K562 (cell line): ENCODE data around the gene MTA2. TPM values are rescaled to one million over a fixed set of nuclear protein-coding genes. Genes with fewer than 3 reads are reported as not detected.

Source experiments
- ADNP ChIP-seq: fragments of 200-800 bp; sonication (Bioruptor generic); IDR thresholded peaks from 2 replicates; pipeline ENCODE4 v1.6.1; 2016; ENCODE audit warnings: missing genetic modification characterization, missing compliant biosample characterization
- COPS2 ChIP-seq: fragments of 450-650 bp; conservative IDR thresholded peaks from 2 replicates; pipeline ENCODE4 v1.6.1; 2016; ENCODE audit warnings: mild to moderate bottlenecking, moderate library complexity
- CXXC5 ChIP-seq: fragments of 250-450 bp; sonication (Bioruptor Pico); IDR thresholded peaks from 2 replicates; pipeline ENCODE4 v1.8.0; 2022; ENCODE audit warnings: inconsistent platforms, mild to moderate bottlenecking, moderate library complexity
- DACH1 ChIP-seq: fragments of 450-650 bp; IDR thresholded peaks from 2 replicates; pipeline ENCODE4 v1.6.1; 2018; ENCODE audit not compliant: partially characterized antibody
- FOXJ2 ChIP-seq: fragments of 200-800 bp; sonication (Bioruptor generic); IDR thresholded peaks from 2 replicates; pipeline ENCODE4 v1.6.1; 2016; ENCODE audit warnings: missing genetic modification characterization, missing compliant biosample characterization
- FOXJ3 ChIP-seq: sonication (generic); formaldehyde crosslinking; IDR thresholded peaks from 2 replicates; pipeline ENCODE4 v1.4.0; 2020; ENCODE audit warnings: mild to moderate bottlenecking, missing genetic modification reagents
- KDM4B ChIP-seq, 2 experiments: fragments of 450-650 bp in 1 of 2; sonication (generic) in 1 of 2; IDR thresholded peaks; 2 replicates each; pipeline ENCODE4 v1.6.1; 2016 to 2017; ENCODE audit warnings: borderline replicate concordance in 2 of 2, antibody characterized with exemption in 1 of 2, low read depth in 1 of 2, mild to moderate bottlenecking in 1 of 2
- MED1 ChIP-seq: sonication (generic); formaldehyde crosslinking; IDR thresholded peaks from 2 replicates; pipeline ENCODE4 v1.8.1; 2023; ENCODE audit warnings: missing genetic modification reagents, borderline replicate concordance
- RAD51 ChIP-seq: fragments of 450-650 bp; IDR thresholded peaks from 2 replicates; pipeline ENCODE4 v1.7.1; 2016; ENCODE audit warnings: low read depth, mild to moderate bottlenecking, borderline replicate concordance
- RFX1 ChIP-seq: fragments of 450-650 bp; IDR thresholded peaks from 2 replicates; pipeline ENCODE4 v1.6.1; 2016; ENCODE audit warnings: mild to moderate bottlenecking, moderate library complexity
- SMARCA4 ChIP-seq: fragments of 450-650 bp; IDR thresholded peaks from 2 replicates; pipeline ENCODE4 v1.6.1; 2016
- ZFPM2 ChIP-seq: fragments of 250-450 bp; sonication (Bioruptor Pico); IDR thresholded peaks from 2 replicates; pipeline ENCODE4 v1.5.1; 2022; ENCODE audit warnings: mild to moderate bottlenecking
- ZNF239 ChIP-seq: fragments of 250-450 bp; sonication (Bioruptor Pico); IDR thresholded peaks from 2 replicates; pipeline ENCODE4 v1.4.0; 2020; ENCODE audit warnings: mild to moderate bottlenecking
- ZNF668 ChIP-seq: fragments of 250-450 bp; sonication (Bioruptor Pico); IDR thresholded peaks from 2 replicates; pipeline ENCODE4 v1.8.0; 2022; ENCODE audit warnings: mild to moderate bottlenecking, inconsistent platforms
- ZNF717 ChIP-seq: fragments of 250-450 bp; sonication (Bioruptor Pico); IDR thresholded peaks from 2 replicates; pipeline ENCODE4 v1.5.0; 2021
- polyA plus RNA-seq, 8 experiments: library from polyadenylated mRNA; depleted of rRNA in 4 of 8; stranded (reverse) in 5 of 8; unstranded in 3 of 8; fragments of >200 nt; fragmentation: Nextera tagmentation in 2 of 8; fragmentation: Illumina TruSeq in 1 of 8; extraction: Ambion mirVana in 2 of 8; extraction: Trizol in 1 of 8; gene quantifications; 2 replicates each; pipeline versions ENCODE4 v1.2.1 to v1.2.3, GENCODE V29; 2011 to 2014; ENCODE audit warnings: inconsistent platforms in 1 of 8, missing spikeins in 1 of 8
- total RNA-seq, 7 experiments: library from RNA; depleted of rRNA in 6 of 7; stranded (reverse); fragments of >200 nt in 6 of 7; fragmentation: Illumina TruSeq in 2 of 7; extraction: Trizol in 2 of 7; gene quantifications; 2 replicates each; pipeline versions ENCODE4 v1.2.1 to v1.2.3, GENCODE V29; 2011 to 2021; ENCODE audit warnings: low replicate concordance in 1 of 7
- TF ChIP-seq, protein P1 (sequence below): sonication (generic); formaldehyde crosslinking; IDR thresholded peaks from 2 replicates; pipeline ENCODE4 v1.8.0; 2022; ENCODE audit warnings: mild to moderate bottlenecking, low read depth, missing genetic modification reagents
- TF ChIP-seq, protein P2 (sequence below): sonication (generic); formaldehyde crosslinking; IDR thresholded peaks from 2 replicates; pipeline ENCODE4 v1.8.0; 2022; ENCODE audit warnings: mild to moderate bottlenecking, missing genetic modification reagents, borderline replicate concordance
- TF ChIP-seq, protein P3 (sequence below): sonication (generic); formaldehyde crosslinking; IDR thresholded peaks from 2 replicates; pipeline ENCODE4 v1.4.0; 2020; ENCODE audit warnings: mild to moderate bottlenecking, missing genetic modification reagents
- TF ChIP-seq, protein P4 (sequence below): fragments of 450-650 bp; IDR thresholded peaks from 2 replicates; pipeline ENCODE4 v1.6.1; 2014; ENCODE audit warnings: low read depth, mild to moderate bottlenecking, moderate library complexity, borderline replicate concordance
- TF ChIP-seq, protein P5 (sequence below): fragments of 250-450 bp; sonication (Bioruptor Pico); IDR thresholded peaks from 2 replicates; pipeline ENCODE4 v1.8.0; 2021; ENCODE audit warnings: moderate library complexity, mild to moderate bottlenecking, inconsistent platforms

The MTA2 gene
- total and polyA plus RNA-seq, 9 of the 15 experiments (the other 6 are each of a cell fraction or from before 2014, with no cell fraction given), result 6.2 to 220 (median 172) TPM

DNA sequence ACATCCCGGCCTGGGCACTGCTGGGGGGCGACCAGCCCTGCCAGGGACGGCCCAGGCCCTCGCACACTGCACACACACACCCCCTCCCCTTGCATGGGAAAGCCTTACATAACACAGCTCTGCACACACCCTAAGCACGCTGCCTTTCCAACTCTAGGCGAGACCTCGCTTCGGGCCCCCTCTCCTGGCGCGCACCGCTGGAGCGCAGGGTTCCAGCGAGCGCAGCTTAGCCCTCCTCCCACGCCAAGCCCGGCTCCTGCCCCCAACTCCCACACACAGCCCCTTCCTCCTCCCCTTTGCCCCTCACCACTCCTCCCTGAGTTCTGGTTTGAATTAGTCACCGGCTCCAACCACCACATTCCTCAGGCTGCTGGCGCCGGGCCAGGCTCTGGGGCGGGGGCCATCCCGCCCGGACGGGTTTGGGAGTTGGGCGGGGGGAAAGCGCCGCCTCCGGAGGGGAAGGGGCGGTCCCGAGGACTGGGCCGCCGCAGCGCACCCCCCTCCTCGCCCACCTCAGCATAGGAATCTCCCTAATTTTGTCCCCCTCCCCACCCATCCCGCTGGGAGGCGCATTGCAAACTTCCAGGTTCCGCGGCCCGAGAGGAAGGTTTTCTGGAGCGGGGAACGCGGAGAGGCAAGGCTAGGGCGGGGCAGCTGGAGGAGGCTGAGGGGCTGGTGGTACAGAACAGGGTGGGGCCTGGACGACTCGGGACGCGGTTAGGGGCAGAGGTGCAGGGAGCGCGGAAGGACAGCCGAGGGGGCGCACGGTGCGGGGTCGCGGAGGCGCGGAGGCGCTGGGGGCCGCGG is 56.0 kb downstream of the MTA2 start (continued):
- no peak for TF ChIP-seq FOXJ2 (tag)
- TF ChIP-seq RAD51, result no peak
- no peak for TF ChIP-seq MED1
- peak; percentile 75 for TF ChIP-seq SMARCA4
- TF ChIP-seq ZNF717, result no peak
- TF ChIP-seq FOXJ3, result no peak
- no peak for TF ChIP-seq ZFPM2
- no peak for TF ChIP-seq ADNP (tag)
- TF ChIP-seq COPS2, result no peak
- no peak for TF ChIP-seq KDM4B (IDR thresholded peaks at IDR 0.05; ENCODE audit: borderline replicate concordance in 2 of 2, low read depth in 1 of 2)
- TF ChIP-seq, protein P1, sequence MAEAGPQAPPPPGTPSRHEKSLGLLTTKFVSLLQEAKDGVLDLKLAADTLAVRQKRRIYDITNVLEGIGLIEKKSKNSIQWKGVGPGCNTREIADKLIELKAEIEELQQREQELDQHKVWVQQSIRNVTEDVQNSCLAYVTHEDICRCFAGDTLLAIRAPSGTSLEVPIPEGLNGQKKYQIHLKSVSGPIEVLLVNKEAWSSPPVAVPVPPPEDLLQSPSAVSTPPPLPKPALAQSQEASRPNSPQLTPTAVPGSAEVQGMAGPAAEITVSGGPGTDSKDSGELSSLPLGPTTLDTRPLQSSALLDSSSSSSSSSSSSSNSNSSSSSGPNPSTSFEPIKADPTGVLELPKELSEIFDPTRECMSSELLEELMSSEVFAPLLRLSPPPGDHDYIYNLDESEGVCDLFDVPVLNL (CRISPR knock-in tag), result no peak
- TF ChIP-seq, protein P2, sequence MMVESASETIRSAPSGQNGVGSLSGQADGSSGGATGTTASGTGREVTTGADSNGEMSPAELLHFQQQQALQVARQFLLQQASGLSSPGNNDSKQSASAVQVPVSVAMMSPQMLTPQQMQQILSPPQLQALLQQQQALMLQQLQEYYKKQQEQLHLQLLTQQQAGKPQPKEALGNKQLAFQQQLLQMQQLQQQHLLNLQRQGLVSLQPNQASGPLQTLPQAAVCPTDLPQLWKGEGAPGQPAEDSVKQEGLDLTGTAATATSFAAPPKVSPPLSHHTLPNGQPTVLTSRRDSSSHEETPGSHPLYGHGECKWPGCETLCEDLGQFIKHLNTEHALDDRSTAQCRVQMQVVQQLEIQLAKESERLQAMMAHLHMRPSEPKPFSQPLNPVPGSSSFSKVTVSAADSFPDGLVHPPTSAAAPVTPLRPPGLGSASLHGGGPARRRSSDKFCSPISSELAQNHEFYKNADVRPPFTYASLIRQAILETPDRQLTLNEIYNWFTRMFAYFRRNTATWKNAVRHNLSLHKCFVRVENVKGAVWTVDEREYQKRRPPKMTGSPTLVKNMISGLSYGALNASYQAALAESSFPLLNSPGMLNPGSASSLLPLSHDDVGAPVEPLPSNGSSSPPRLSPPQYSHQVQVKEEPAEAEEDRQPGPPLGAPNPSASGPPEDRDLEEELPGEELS, result no peak; the same call in 1 of the 2 replicates
- TF ChIP-seq, protein P3, sequence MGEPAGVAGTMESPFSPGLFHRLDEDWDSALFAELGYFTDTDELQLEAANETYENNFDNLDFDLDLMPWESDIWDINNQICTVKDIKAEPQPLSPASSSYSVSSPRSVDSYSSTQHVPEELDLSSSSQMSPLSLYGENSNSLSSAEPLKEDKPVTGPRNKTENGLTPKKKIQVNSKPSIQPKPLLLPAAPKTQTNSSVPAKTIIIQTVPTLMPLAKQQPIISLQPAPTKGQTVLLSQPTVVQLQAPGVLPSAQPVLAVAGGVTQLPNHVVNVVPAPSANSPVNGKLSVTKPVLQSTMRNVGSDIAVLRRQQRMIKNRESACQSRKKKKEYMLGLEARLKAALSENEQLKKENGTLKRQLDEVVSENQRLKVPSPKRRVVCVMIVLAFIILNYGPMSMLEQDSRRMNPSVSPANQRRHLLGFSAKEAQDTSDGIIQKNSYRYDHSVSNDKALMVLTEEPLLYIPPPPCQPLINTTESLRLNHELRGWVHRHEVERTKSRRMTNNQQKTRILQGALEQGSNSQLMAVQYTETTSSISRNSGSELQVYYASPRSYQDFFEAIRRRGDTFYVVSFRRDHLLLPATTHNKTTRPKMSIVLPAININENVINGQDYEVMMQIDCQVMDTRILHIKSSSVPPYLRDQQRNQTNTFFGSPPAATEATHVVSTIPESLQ (CRISPR knock-in tag), result no peak
- TF ChIP-seq ZNF668, result no peak
- TF ChIP-seq, protein P4, sequence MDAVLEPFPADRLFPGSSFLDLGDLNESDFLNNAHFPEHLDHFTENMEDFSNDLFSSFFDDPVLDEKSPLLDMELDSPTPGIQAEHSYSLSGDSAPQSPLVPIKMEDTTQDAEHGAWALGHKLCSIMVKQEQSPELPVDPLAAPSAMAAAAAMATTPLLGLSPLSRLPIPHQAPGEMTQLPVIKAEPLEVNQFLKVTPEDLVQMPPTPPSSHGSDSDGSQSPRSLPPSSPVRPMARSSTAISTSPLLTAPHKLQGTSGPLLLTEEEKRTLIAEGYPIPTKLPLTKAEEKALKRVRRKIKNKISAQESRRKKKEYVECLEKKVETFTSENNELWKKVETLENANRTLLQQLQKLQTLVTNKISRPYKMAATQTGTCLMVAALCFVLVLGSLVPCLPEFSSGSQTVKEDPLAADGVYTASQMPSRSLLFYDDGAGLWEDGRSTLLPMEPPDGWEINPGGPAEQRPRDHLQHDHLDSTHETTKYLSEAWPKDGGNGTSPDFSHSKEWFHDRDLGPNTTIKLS, result no peak
- TF ChIP-seq, protein P5, sequence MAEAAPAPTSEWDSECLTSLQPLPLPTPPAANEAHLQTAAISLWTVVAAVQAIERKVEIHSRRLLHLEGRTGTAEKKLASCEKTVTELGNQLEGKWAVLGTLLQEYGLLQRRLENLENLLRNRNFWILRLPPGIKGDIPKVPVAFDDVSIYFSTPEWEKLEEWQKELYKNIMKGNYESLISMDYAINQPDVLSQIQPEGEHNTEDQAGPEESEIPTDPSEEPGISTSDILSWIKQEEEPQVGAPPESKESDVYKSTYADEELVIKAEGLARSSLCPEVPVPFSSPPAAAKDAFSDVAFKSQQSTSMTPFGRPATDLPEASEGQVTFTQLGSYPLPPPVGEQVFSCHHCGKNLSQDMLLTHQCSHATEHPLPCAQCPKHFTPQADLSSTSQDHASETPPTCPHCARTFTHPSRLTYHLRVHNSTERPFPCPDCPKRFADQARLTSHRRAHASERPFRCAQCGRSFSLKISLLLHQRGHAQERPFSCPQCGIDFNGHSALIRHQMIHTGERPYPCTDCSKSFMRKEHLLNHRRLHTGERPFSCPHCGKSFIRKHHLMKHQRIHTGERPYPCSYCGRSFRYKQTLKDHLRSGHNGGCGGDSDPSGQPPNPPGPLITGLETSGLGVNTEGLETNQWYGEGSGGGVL (CRISPR knock-in tag), result no peak
- TF ChIP-seq ZNF239 (CRISPR knock-in tag), result no peak
- TF ChIP-seq RFX1, result no peak
- no peak for TF ChIP-seq DACH1
- TF ChIP-seq CXXC5, result peak; percentile 52
